ENCODE measurements around the gene ZIC5.

Gene ZIC5

GRCh38 chr13:99930925-99931324 is 40.6 kb downstream of the ZIC5 start:
- no peak for DNase-seq

GRCh38 chr13:99929866-99930265 is 41.7 kb downstream of the ZIC5 start:
- no peak for DNase-seq

- peak; percentile 20 for DNase-seq
Measured at GRCh38 chr13:99926014-99926731, 45.4 kb downstream of the ZIC5 start.

GRCh38 chr13:99923877-99924582 is 47.5 kb downstream of the ZIC5 start:
- no peak for DNase-seq

GRCh38 chr13:99922631-99923404 is 48.7 kb downstream of the ZIC5 start:
- no peak for DNase-seq

- DNase-seq = no peak
Measured at GRCh38 chr13:99919132-99919531, 52.4 kb downstream of the ZIC5 start.

- peak; percentile 72 for DNase-seq
Measured at GRCh38 chr13:99916366-99917103, 55.0 kb downstream of the ZIC5 start.

GRCh38 chr13:99913167-99913566 is 58.4 kb downstream of the ZIC5 start:
- no peak for DNase-seq

All from fibroblast of skin of scalp (primary cell).